Tibial nerve (tissue), 4 donors: ENCODE results near the gene POMT2. TPM values are rescaled to one million over a fixed set of nuclear protein-coding genes. Genes with fewer than 3 reads are reported as not detected.

Source experiments
- DNase-seq, 2 donors: peaks; one replicate each; pipeline ENCODE4 v3.0.0-alpha.2; 2019; ENCODE audit warnings: low spot score in 2 of 2
- H3K27ac ChIP-seq, 4 donors: fragments of 200-600 bp; sonication (generic) in 3 of 4; one replicate each; pipeline ENCODE4 v1.5.1; 2017 to 2019; ENCODE audit warnings: mild to moderate bottlenecking in 1 of 4
- H3K27me3 ChIP-seq, 2 donors: fragments of 200-600 bp; sonication (generic) in 1 of 2; one replicate each; pipeline versions ENCODE4 v1.5.1 to v1.6.0; 2017 to 2019
- H3K36me3 ChIP-seq, 3 donors: fragments of 200-600 bp; sonication (generic); one replicate each; pipeline ENCODE4 v1.5.1; 2018 to 2019
- H3K4me1 ChIP-seq, 4 donors: fragments of 200-600 bp; sonication (generic) in 3 of 4; one replicate each; pipeline ENCODE4 v1.5.1; 2017 to 2019
- H3K4me3 ChIP-seq, 4 donors: fragments of 200-600 bp; sonication (generic) in 3 of 4; one replicate each; pipeline ENCODE4 v1.5.1; 2017 to 2019; ENCODE audit warnings: mild to moderate bottlenecking in 1 of 4, moderate library complexity in 1 of 4
- H3K9me3 ChIP-seq, 4 donors: fragments of 200-600 bp; sonication (generic) in 3 of 4; one replicate each; pipeline ENCODE4 v1.5.1; 2017 to 2019
- EP300 ChIP-seq, 2 donors: sonication (generic); formaldehyde crosslinking; IDR thresholded peaks; one replicate each; pipeline ENCODE4 v1.6.1; 2017; ENCODE audit warnings: antibody characterized with exemption in 2 of 2, mild to moderate bottlenecking in 1 of 2
- POLR2A ChIP-seq, 2 donors: fragments of 450-650 bp; IDR thresholded peaks; one replicate each; pipeline ENCODE4 v1.6.1; 2017; ENCODE audit warnings: antibody characterized with exemption in 2 of 2, mild to moderate bottlenecking in 2 of 2, moderate library complexity in 2 of 2
- WGBS, 2 donors: methylation state at CpG; one replicate each; pipeline ENCODE4 v1.1.5; 2018; 5-methylcytosine and 5-hydroxymethylcytosine counted together
- total RNA-seq, 4 donors: library from RNA; depleted of rRNA; stranded (reverse); fragments of >200 nt; gene quantifications; one replicate each; pipeline ENCODE4 v1.1.0, GENCODE V29; 2016
- TF ChIP-seq, protein P1 (sequence below), 5 experiments: fragments of 200-600 bp in 3 of 5; fragments of 450-650 bp in 2 of 5; sonication (generic) in 3 of 5; IDR thresholded peaks; one replicate each; pipeline ENCODE4 v1.5.1; 2016 to 2019; ENCODE audit warnings: antibody characterized with exemption in 5 of 5, mild to moderate bottlenecking in 3 of 5, moderate library complexity in 2 of 5

The POMT2 gene
- total RNA-seq, 4 donors from 2014 or later = 23.9 to 38.7 (median 28.9) TPM

DNA sequence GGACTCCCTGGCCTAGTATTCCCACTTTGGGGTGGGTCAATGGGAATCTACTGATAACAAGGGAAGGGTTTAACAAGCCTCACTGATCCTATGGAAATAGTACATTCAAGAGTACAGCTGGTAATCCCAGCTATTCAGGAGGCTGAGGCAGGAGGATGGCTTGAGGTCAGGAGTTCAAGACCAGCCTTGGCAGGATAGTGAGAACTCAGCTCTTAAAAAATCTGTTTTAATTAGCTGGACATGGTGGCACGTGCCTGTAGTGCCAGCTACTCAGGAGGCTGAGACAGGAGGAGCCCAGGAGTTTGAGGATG is 4.5 kb downstream of the POMT2 start:
- no peaks in the 10 kb centered on the region for H3K27me3 ChIP-seq
- no peak for TF ChIP-seq EP300 (IDR thresholded peaks at IDR 0.05)
- TF ChIP-seq, protein P1, sequence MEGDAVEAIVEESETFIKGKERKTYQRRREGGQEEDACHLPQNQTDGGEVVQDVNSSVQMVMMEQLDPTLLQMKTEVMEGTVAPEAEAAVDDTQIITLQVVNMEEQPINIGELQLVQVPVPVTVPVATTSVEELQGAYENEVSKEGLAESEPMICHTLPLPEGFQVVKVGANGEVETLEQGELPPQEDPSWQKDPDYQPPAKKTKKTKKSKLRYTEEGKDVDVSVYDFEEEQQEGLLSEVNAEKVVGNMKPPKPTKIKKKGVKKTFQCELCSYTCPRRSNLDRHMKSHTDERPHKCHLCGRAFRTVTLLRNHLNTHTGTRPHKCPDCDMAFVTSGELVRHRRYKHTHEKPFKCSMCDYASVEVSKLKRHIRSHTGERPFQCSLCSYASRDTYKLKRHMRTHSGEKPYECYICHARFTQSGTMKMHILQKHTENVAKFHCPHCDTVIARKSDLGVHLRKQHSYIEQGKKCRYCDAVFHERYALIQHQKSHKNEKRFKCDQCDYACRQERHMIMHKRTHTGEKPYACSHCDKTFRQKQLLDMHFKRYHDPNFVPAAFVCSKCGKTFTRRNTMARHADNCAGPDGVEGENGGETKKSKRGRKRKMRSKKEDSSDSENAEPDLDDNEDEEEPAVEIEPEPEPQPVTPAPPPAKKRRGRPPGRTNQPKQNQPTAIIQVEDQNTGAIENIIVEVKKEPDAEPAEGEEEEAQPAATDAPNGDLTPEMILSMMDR (IDR thresholded peaks at IDR 0.05) = peak in 1 of 5 experiments; percentile 38
- no peaks in the 10 kb centered on the region for H3K9me3 ChIP-seq
- 14 to 32% methylated on average over 1 of the region's 1 CpG for WGBS, 2 donors
- H3K27ac ChIP-seq = peak overlapping the region in 3 of 4 donors; percentile 47 to 87 (median 85)
- H3K36me3 ChIP-seq = no peaks in the 10 kb centered on the region
- H3K4me3 ChIP-seq = no peak overlapping the region
- peaks cover 0 to 71% (median 39%) of the 10 kb centered on the region in 4 donors for H3K4me1 ChIP-seq
- no peak for DNase-seq

DNA sequence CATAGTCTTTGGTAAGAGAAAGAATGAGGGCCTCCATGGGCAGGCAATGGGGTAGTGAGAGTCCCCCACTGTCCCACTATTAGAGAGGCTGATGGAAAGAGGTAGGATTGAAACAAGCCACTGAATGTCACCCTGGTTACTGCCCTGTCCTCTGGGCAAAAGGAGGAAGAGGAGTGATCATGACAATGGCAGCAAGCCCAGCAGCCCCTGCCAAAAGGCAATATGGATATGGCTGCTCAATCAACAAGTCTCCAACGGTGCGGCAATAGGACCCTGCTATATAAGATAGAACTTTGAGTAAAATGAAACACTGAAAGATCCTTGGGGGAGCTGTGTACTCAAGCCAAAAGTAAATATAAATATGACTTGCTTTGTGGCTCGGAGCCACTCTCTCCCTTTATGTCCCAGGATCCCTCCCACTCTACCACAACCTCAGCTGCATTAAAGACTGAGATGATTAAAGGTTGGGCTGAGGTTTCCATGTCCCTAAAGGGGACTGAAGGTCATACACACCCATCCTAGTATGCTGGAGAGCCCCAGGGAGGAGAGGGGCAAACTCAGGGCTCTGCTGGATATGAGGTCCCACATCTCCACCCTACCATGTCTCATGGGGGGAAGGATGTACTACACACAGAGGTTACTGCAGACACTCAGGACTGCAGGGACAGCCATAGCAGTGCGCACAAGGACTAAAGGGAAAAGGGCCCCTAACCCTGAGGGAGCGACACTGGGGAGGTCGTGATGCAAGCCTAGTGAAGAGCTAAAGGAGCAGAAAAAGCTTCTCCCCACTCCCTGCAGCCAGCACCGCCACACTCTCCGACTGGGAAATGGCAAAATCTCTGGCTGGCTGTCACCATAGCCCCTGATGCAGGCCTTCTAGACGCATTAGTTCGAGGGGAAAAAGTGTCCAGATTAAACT is 5.9 kb downstream of the POMT2 start:
- no peaks in the 10 kb centered on the region for H3K27me3 ChIP-seq
- peaks cover 0 to 2% (median 0%) of the 10 kb centered on the region in 3 donors for H3K36me3 ChIP-seq
- TF ChIP-seq EP300 (IDR thresholded peaks at IDR 0.05) (no peak), POLR2A (IDR thresholded peaks at IDR 0.05) (no peak)
- TF ChIP-seq, protein P1 (IDR thresholded peaks at IDR 0.05) = no peak
- WGBS, 2 donors = 51 to 53% methylated on average over 9 to 10 of the region's 10 CpGs
- H3K4me3 ChIP-seq = no peak overlapping the region
- H3K4me1 ChIP-seq = peaks cover 0 to 71% (median 37%) of the 10 kb centered on the region in 4 donors
- no peaks in the 10 kb centered on the region for H3K9me3 ChIP-seq
- peak overlapping the region; percentile 47 to 87 (median 82) for H3K27ac ChIP-seq
- no peak for DNase-seq

DNA sequence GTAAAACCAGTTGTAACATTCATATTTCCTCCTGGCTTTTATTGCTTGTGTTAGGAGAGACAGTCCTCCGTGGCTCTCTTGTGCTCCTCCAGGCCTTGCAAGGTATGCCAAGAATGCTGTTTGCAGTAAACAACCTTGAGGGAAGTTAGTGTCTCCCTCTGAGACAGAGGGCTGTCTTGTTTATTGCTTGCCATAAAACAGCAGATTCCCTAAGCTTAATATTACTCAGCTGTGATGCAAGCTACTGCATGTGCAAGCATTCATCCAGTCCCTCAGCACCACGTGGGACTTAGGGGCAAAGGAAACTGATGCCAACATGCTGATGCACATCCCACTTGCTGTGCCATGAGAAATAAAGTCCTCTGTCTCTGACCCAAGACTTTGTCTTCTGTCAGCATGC is 6.6 kb downstream of the POMT2 start:
- Histone ChIP-seq H3K27ac (peak overlapping the region; percentile 47 to 87 (median 82)), H3K9me3 (no peaks in the 10 kb centered on the region), H3K4me3 (no peak overlapping the region), H3K27me3 (no peaks in the 10 kb centered on the region), H3K36me3 (peaks cover 0 to 4% (median 0%) of the 10 kb centered on the region in 3 donors), H3K4me1 (peaks cover 0 to 71% (median 32%) of the 10 kb centered on the region in 4 donors)
- no peak for DNase-seq
- TF ChIP-seq POLR2A (IDR thresholded peaks at IDR 0.05) (no peak), EP300 (IDR thresholded peaks at IDR 0.05) (peak in 1 of 2 donors; percentile 59)
- WGBS, 2 donors = 8 to 13% methylated on average over 2 of the region's 2 CpGs

DNA sequence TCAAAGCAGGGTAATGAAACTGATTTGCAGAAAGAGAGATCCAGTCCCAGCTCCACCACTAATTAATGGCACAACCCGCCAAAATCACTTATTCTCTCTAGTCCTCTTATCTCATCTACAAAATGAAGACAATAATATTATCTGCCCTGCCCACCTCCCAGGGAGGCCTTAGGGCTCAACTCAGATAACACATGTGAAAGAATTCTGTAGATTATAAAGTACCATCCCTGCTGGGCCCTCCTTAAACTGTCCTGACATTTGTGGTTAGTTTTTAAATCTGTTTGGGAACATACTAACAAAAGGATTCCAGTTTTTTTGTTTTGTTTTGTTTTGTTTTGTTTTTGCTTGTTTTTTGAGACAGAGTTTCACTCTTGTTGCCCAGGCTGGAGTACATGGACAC is 7.3 kb downstream of the POMT2 start:
- Histone ChIP-seq H3K9me3 (no peaks in the 10 kb centered on the region), H3K4me3 (no peak overlapping the region), H3K27ac (peak overlapping the region; percentile 47 to 87 (median 82)), H3K36me3 (peaks cover 0 to 4% (median 0%) of the 10 kb centered on the region in 3 donors), H3K4me1 (peaks cover 0 to 70% (median 31%) of the 10 kb centered on the region in 4 donors), H3K27me3 (no peaks in the 10 kb centered on the region)
- DNase-seq = no peak
- WGBS, 2 donors = 61 to 78% methylated on average over 1 of the region's 1 CpG
- TF ChIP-seq EP300 (IDR thresholded peaks at IDR 0.05) = no peak
- no peak for TF ChIP-seq POLR2A (IDR thresholded peaks at IDR 0.05)
- TF ChIP-seq, protein P1 (IDR thresholded peaks at IDR 0.05) = no peak

DNA sequence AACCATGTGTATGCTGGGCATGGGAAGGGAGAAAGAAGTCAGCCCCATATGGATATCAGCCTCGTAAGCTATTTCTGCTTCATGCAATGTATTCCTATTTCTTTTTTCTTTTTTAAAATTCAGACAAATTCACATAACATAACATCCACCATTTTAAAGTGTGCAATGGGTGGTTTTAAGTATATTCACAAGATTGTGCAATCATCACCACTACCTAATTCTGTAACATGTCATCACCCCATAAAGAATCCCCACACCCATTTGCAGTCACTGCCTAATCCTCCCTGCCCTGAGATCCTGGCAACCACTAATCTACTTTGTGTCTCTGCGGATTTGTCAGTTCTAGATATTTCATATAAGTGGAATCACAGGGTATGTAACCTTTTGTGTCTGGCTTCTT is 9.5 kb downstream of the POMT2 start:
- peak overlapping the region in 1 of 4 donors; percentile 55 for H3K27ac ChIP-seq

More for the DNA sequence above, 9.5 kb downstream of the POMT2 start:
- Histone ChIP-seq H3K9me3 (no peaks in the 10 kb centered on the region), H3K27me3 (no peaks in the 10 kb centered on the region), H3K36me3 (peaks cover 0 to 5% (median 0%) of the 10 kb centered on the region in 3 donors), H3K4me3 (no peak overlapping the region), H3K4me1 (peaks cover 0 to 75% (median 38%) of the 10 kb centered on the region in 4 donors)
- 95 to 97% methylated on average over 2 of the region's 2 CpGs for WGBS, 2 donors
- no peak for DNase-seq
- TF ChIP-seq, protein P1 (IDR thresholded peaks at IDR 0.05) = no peak
- TF ChIP-seq EP300 (IDR thresholded peaks at IDR 0.05) = no peak
- TF ChIP-seq POLR2A (IDR thresholded peaks at IDR 0.05) = no peak
